Heart left ventricle (tissue), 16 donors: ENCODE results near the gene PPP1R14D. TPM values are rescaled to one million over a fixed set of nuclear protein-coding genes. Genes with fewer than 3 reads are reported as not detected.

Source experiments
- ATAC-seq, 4 donors: fragments of 200-7000 bp; cut with Tn5 transposase; one replicate each; pipeline ENCODE4 v1.9.1; 2020 to 2022; ENCODE audit warnings: moderate library complexity in 4 of 4, mild to moderate bottlenecking in 3 of 4, moderate number of reproducible peaks in 1 of 4
- DNase-seq, 5 donors: peaks; one replicate each; pipeline ENCODE4 v3.0.0-alpha.2; 2020
- H3K27ac ChIP-seq, 12 donors: fragments of 200-600 bp; sonication (generic) in 4 of 12; one replicate each; pipeline versions ENCODE4 v1.5.0 to v1.8.0; 2016 to 2022; ENCODE audit warnings: mild to moderate bottlenecking in 2 of 12
- H3K27me3 ChIP-seq, 9 donors: fragments of 200-600 bp; sonication (generic) in 2 of 9; one replicate each; pipeline versions ENCODE4 v1.5.1 to v1.8.0; 2016 to 2022; ENCODE audit warnings: mild to moderate bottlenecking in 3 of 9
- H3K36me3 ChIP-seq, 9 donors: fragments of 200-600 bp; sonication (generic) in 2 of 9; one replicate each; pipeline versions ENCODE4 v1.5.0 to v1.8.0; 2018 to 2022; ENCODE audit warnings: mild to moderate bottlenecking in 2 of 9
- H3K4me1 ChIP-seq, 12 donors: fragments of 200-600 bp; sonication (generic) in 4 of 12; one replicate each; pipeline versions ENCODE4 v1.5.0 to v1.8.0; 2016 to 2022; ENCODE audit warnings: mild to moderate bottlenecking in 3 of 12
- H3K4me3 ChIP-seq, 12 donors: fragments of 200-600 bp; sonication (generic) in 4 of 12; one replicate each; pipeline versions ENCODE4 v1.5.0 to v1.8.0; 2017 to 2022; ENCODE audit warnings: mild to moderate bottlenecking in 9 of 12, moderate library complexity in 4 of 12
- H3K9me3 ChIP-seq, 12 donors: fragments of 200-600 bp; sonication (generic) in 4 of 12; one replicate each; pipeline versions ENCODE4 v1.5.0 to v1.8.0; 2016 to 2022; ENCODE audit warnings: mild to moderate bottlenecking in 1 of 12
- POLR2A ChIP-seq, 2 donors: fragments of 450-650 bp; IDR thresholded peaks; one replicate each; pipeline ENCODE4 v1.6.1; 2017; ENCODE audit warnings: antibody characterized with exemption in 2 of 2, mild to moderate bottlenecking in 2 of 2, moderate library complexity in 2 of 2
- WGBS, 4 donors: extraction: QIAGEN DNeasy Blood & Tissue Kit in 2 of 4; methylation state at CpG; one replicate each; pipeline versions ENCODE4 v1.1.5 to v1.1.7; 2013 to 2018; 5-methylcytosine and 5-hydroxymethylcytosine counted together
- intact Hi-C, 10 donors: fragments of 100-400 bp; cut with DNase I; formaldehyde crosslinking; loops; one replicate each; pipeline versions ENCODE4 v1.11.1 to v1.14.2; 2022
- polyA plus RNA-seq, 2 donors: library from polyadenylated mRNA; stranded (reverse); fragments of 200-250 nt; gene quantifications; one replicate each; pipeline ENCODE4 v1.2.3, GENCODE V29; 2013
- total RNA-seq, 9 donors: library from RNA; depleted of rRNA in 2 of 9; stranded (reverse); fragments of >200 nt in 2 of 9; fragmentation: NEBNext Ultra II Directional in 3 of 9; extraction: Animal tissue kit (Norgen Biotek cat#: 25700) in 3 of 9; gene quantifications; one replicate each; pipeline versions ENCODE4 v1.1.0 to v1.2.4, GENCODE V29; 2016 to 2023
- TF ChIP-seq, protein P1 (sequence below), 12 donors: fragments of 200-600 bp; sonication (generic) in 4 of 12; IDR thresholded peaks; one replicate each; pipeline versions ENCODE4 v1.5.0 to v1.8.0; 2018 to 2022; ENCODE audit warnings: antibody characterized with exemption in 12 of 12, mild to moderate bottlenecking in 5 of 12
- donor health status: ischemic (EF 13 %, LVEDD 7.1; RV severe dilation, severe dysfunction).
- donor health status: healthy with polysubstance abuse.
- donor health status: DM: no; HTN: yes; CAD: no.
- donor health status: DM: no; HTN: no; CAD: no.
- donor health status: ischemic (EF 25% LVEDD 6.9; RV normal size, moderate dysfunction).
- donor health status: ischemic (EF 25% LVEDD 5.7; RV mildly dilated, moderate dysfunction).
- donor health status: healthy.
- donor health status: DM: yes; HTN: yes; CAD: no.
- donor health status: ischemic (EF 35%, LVEDD 5.7; RV mildly dilated, moderate dysfunction).
- donor health status: nonischemic (EF 11% LVEDD 7.7; RV severe dilation, severe dysfunction).
- donor health status: DM: yes; HTN: yes; CAD: no.
- donor health status: PGD.
- donor health status: ischemic (EF 29% LVEDD 5.4; RV normal size, mild dysfunction).
- donor health status: nonischemic (EF 23%, LVEDD 6.1; RV moderate dilation, normal function).

Gene PPP1R14D
- total and polyA plus RNA-seq, 11 donors, result not detected

DNA sequence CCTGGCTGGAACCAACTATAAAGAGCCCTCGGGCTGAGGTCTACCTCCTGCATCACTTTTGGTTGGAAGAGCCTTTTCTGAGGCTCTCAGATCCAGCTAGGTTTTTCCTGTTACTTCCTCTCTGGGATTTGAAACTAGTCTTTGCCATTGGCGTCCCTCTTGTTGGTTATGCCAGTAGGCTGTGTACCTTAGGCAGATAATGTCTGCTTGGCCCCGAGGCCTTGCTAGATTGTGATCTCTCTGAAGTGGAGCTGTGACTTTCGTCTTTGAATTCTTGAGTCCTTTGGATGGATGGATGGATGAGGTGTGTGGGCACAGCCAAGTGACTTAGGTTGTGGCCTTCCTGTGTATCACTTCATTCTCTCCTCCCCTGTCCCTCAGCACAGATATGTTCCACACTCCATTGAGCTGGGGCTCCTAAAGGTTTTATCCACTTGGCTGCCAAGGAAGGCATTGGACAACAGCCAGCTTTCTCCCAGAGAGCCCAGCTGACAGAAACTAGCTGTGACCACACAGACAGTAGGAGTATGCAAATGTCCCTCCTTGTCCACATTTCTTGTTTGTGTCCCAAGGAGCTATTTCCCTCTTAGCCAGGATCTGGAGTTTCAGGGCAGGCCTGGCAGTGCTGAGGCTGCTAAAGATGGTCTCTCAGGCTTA is 13.3 kb downstream of the PPP1R14D start:
- intact Hi-C loops, result no loop called here
- Histone ChIP-seq H3K9me3 (no peaks in the 10 kb centered on the region), H3K36me3 (peaks cover 0 to 50% (median 31%) of the 10 kb centered on the region in 9 donors), H3K27ac (no peak overlapping the region), H3K4me1 (peaks cover 0 to 10% (median 0%) of the 10 kb centered on the region in 12 donors), H3K27me3 (no peaks in the 10 kb centered on the region), H3K4me3 (no peak overlapping the region)
- WGBS, 4 donors, result 66 to 74% (median 68%) methylated on average over 4 of the region's 4 CpGs
- peak; percentile 52 to 71 (median 69) for ATAC-seq
- DNase-seq, result peak in 4 of 5 donors; percentile 29 to 63 (median 47)
- TF ChIP-seq POLR2A (IDR thresholded peaks at IDR 0.05), result no peak
- TF ChIP-seq, protein P1, sequence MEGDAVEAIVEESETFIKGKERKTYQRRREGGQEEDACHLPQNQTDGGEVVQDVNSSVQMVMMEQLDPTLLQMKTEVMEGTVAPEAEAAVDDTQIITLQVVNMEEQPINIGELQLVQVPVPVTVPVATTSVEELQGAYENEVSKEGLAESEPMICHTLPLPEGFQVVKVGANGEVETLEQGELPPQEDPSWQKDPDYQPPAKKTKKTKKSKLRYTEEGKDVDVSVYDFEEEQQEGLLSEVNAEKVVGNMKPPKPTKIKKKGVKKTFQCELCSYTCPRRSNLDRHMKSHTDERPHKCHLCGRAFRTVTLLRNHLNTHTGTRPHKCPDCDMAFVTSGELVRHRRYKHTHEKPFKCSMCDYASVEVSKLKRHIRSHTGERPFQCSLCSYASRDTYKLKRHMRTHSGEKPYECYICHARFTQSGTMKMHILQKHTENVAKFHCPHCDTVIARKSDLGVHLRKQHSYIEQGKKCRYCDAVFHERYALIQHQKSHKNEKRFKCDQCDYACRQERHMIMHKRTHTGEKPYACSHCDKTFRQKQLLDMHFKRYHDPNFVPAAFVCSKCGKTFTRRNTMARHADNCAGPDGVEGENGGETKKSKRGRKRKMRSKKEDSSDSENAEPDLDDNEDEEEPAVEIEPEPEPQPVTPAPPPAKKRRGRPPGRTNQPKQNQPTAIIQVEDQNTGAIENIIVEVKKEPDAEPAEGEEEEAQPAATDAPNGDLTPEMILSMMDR (IDR thresholded peaks at IDR 0.05), result no peak

DNA sequence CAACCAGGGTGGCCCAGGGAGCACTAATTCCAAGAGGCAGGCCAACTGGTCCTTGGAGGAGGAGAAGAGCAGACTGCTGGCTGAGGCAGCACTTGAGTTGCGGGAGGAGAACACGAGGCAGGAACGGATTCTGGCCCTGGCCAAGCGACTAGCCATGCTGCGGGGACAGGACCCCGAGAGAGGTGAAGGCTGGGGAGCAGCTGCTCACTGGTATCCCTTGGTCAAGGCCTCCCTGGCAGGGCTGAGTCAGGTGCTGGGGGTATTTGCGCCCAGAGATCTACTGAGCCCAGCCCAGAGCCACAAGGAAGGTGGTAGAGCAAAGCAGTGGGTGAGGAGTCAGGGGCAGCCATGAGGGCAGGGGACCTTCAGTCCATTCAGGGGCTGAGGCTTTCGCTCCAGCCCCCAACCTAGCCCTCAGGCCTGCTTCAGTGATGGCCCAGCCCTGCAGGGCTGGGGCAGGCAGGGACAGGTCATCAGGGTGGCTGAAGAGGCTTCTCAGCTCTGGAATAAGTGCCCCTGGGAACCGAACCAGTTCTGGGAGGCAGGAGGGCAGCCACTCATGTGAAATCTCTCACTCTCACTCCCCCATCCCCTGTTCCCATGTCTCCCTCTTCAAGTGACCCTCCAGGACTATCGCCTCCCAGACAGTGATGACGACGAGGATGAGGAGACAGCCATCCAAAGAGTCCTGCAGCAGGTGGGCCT is 15.6 kb downstream of the PPP1R14D start:
- H3K4me1 ChIP-seq, result peaks cover 0 to 19% (median 7%) of the 10 kb centered on the region in 12 donors
- no peaks in the 10 kb centered on the region for H3K27me3 ChIP-seq
- H3K4me3 ChIP-seq, result no peak overlapping the region
- intact Hi-C loops, result no loop called here
- H3K36me3 ChIP-seq, result peaks cover 0 to 53% (median 31%) of the 10 kb centered on the region in 9 donors
- WGBS, 4 donors, result 93 to 96% (median 94%) methylated on average over 11 to 12 of the region's 12 CpGs
- DNase-seq (no peak), ATAC-seq (no peak)
- H3K27ac ChIP-seq, result no peak overlapping the region
- no peaks in the 10 kb centered on the region for H3K9me3 ChIP-seq
- TF ChIP-seq, protein P1 (IDR thresholded peaks at IDR 0.05), result no peak
- TF ChIP-seq POLR2A (IDR thresholded peaks at IDR 0.05), result no peak

DNA sequence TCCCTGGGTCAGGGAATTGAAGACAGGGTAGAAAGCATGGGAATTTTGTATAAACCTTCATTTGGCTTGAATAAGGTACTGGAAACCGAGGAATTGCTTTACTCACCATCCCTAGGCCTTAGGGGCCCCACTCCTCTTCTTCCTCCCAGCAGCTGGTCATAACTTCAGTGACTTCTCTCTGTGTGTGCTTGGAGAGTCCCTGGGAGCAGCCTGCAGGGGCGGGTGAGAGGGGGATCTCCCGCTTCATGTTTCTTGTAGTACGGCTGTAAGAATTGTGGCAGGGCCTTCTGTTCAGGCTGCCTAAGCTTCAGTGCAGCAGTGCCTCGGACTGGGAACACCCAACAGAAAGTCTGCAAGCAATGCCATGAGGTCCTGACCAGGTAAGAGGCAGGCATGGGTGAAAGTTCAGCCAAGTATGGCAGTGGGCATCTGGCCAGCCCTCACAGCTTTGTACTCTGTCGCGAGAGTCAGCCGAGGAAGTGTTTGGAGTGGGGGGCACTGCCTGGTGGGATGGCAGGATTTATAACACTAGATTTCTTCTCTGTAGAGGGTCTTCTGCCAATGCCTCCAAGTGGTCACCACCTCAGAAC is 19.6 kb downstream of the PPP1R14D start:
- Histone ChIP-seq H3K36me3 (peaks cover 0 to 42% (median 26%) of the 10 kb centered on the region in 9 donors), H3K27ac (no peak overlapping the region), H3K4me1 (peaks cover 0 to 31% (median 16%) of the 10 kb centered on the region in 12 donors), H3K27me3 (no peaks in the 10 kb centered on the region), H3K9me3 (no peaks in the 10 kb centered on the region), H3K4me3 (no peak overlapping the region)
- DNase-seq (no peak), ATAC-seq (no peak)
- intact Hi-C loops, result loop anchor here in 4 of 10 donors (5.0 kb wide), 3 partner anchors 42 to 52 kb away; partner anchors contain the start of genes RMDN3 (in 2 of the 4), C15orf62 (in 1 of the 4) and GCHFR (in 1 of the 4)
- WGBS, 4 donors, result 72 to 86% (median 84%) methylated on average over 8 of the region's 8 CpGs
- TF ChIP-seq POLR2A (IDR thresholded peaks at IDR 0.05), result no peak
- TF ChIP-seq, protein P1 (IDR thresholded peaks at IDR 0.05), result no peak
